Esophagus muscularis mucosa (tissue), 4 donors: Measurements from ENCODE around the gene DTX3. TPM values are rescaled to one million over a fixed set of nuclear protein-coding genes. Genes with fewer than 3 reads are reported as not detected.
"Not testable (repeated sequence)": the region's sequence is repeated elsewhere in the genome, so short reads cannot be mapped to it uniquely, and the experiment has no call there.

Experiments used
- DNase-seq: peaks from one replicate; pipeline ENCODE4 v3.0.0-alpha.2; 2017; ENCODE audit errors: extremely low spot score
- H3K27ac ChIP-seq, 4 donors: fragments of 200-600 bp; sonication (generic); replicated peaks in 1 of 4; 1 replicate in 3 of 4; 2 replicates in 1 of 4; pipeline ENCODE4 v1.5.1; 2016 to 2019; ENCODE audit warnings: mild to moderate bottlenecking in 1 of 4
- H3K27me3 ChIP-seq, 4 donors: fragments of 200-600 bp; sonication (generic); one replicate each; pipeline versions ENCODE4 v1.5.1 to v1.6.0; 2016 to 2019
- H3K36me3 ChIP-seq, 4 donors: fragments of 200-600 bp; sonication (generic); one replicate each; pipeline ENCODE4 v1.5.1; 2016 to 2019
- H3K4me1 ChIP-seq, 4 donors: fragments of 200-600 bp; sonication (generic); one replicate each; pipeline ENCODE4 v1.5.1; 2016 to 2019
- H3K4me3 ChIP-seq, 4 donors: fragments of 200-600 bp; sonication (generic); 1 replicate in 2 of 4; 2 replicates in 2 of 4; pipeline ENCODE4 v1.5.1; 2016 to 2019; ENCODE audit warnings: mild to moderate bottlenecking in 4 of 4, moderate library complexity in 1 of 4
- H3K9me3 ChIP-seq, 4 donors: fragments of 200-600 bp; sonication (generic); 1 replicate in 3 of 4; 2 replicates in 1 of 4; pipeline ENCODE4 v1.5.1; 2016 to 2019
- CTCF ChIP-seq, 3 experiments: fragments of 200-600 bp in 2 of 3; fragments of 450-650 bp in 1 of 3; sonication (generic) in 2 of 3; IDR thresholded peaks; one replicate each; pipeline ENCODE4 v1.5.1; 2017 to 2019; ENCODE audit warnings: antibody characterized with exemption in 3 of 3, mild to moderate bottlenecking in 2 of 3, moderate library complexity in 1 of 3
- EP300 ChIP-seq: sonication (generic); formaldehyde crosslinking; IDR thresholded peaks from one replicate; pipeline ENCODE4 v1.6.1; 2017; ENCODE audit warnings: antibody characterized with exemption
- POLR2A ChIP-seq: fragments of 450-650 bp; IDR thresholded peaks from one replicate; pipeline ENCODE4 v1.6.1; 2017; ENCODE audit warnings: antibody characterized with exemption, moderate library complexity, mild to moderate bottlenecking, low read depth
- POLR2AphosphoS5 ChIP-seq, 2 donors: sonication (generic); formaldehyde crosslinking; IDR thresholded peaks; one replicate each; pipeline ENCODE4 v1.6.1; 2017; ENCODE audit warnings: antibody characterized with exemption in 2 of 2
- WGBS: methylation state at CpG from one replicate; pipeline ENCODE4 v1.1.5; 2018; 5-methylcytosine and 5-hydroxymethylcytosine counted together
- intact Hi-C: fragments of 100-400 bp; cut with DNase I; formaldehyde crosslinking; loops from one replicate; pipeline ENCODE4 v1.15.1; 2023
- total RNA-seq, 4 donors: library from RNA; depleted of rRNA; stranded (reverse); fragments of >200 nt; gene quantifications; one replicate each; pipeline versions ENCODE4 v1.1.0 to v1.2.1, GENCODE V29; 2016

DTX3 gene
- total RNA-seq, 4 donors from 2014 or later, result 39.0 to 68.6 (median 46.8) TPM

- intact Hi-C loops, result no loop called here
- peak; percentile 92 for DNase-seq
- whole genome bisulfite sequencing, result 16% methylated on average over 12 of the region's 58 CpGs
- Histone ChIP-seq H3K27me3 (peaks cover 0 to 68% (median 10%) of the 10 kb centered on the region in 4 donors), H3K4me1 (peaks cover 16 to 29% (median 26%) of the 10 kb centered on the region in 4 donors), H3K36me3 (peaks cover 0 to 7% (median 2%) of the 10 kb centered on the region in 4 donors), H3K27ac (peak within 1 kb of the TSS; percentile 30 to 65 (median 58)), H3K9me3 (no peaks in the 10 kb centered on the region), H3K4me3 (peak within 1 kb of the TSS; percentile 61 to 68 (median 63))
- TF ChIP-seq POLR2A (no peak), EP300 (no peak), POLR2AphosphoS5 (IDR thresholded peaks at IDR 0.05) (peak in 1 of 2 donors; percentile 42), CTCF (IDR thresholded peaks at IDR 0.05) (peak; percentile 84 to 98 (median 87))
Measured at GRCh38 chr12:57632958-57633840, 28.6 kb downstream of the DTX3 start, which contains the start of gene B4GALNT1. Gene B4GALNT1 (minus strand): TSS chr12:57633201. CDS start chr12:57632132, 1,069 bp downstream.

- Histone ChIP-seq H3K4me1 (peaks cover 14 to 19% (median 19%) of the 10 kb centered on the region in 4 donors), H3K27me3 (peaks cover 0 to 71% (median 4%) of the 10 kb centered on the region in 4 donors)
- DNase-seq, H3K27ac ChIP-seq, H3K36me3 ChIP-seq, intact Hi-C loops, H3K9me3 ChIP-seq, H3K4me3 ChIP-seq: not testable (repeated sequence)
- WGBS, result 84% methylated on average over 9 of the region's 9 CpGs
Measured at GRCh38 chr12:57636731-57637130, 32.1 kb downstream of the DTX3 start.

- intact Hi-C loops, result no loop called here
- 66% methylated on average over 3 of the region's 3 CpGs for WGBS
Measured at GRCh38 chr12:57637364-57637763, 32.7 kb downstream of the DTX3 start.

GRCh38 chr12:57638096-57638495, 33.5 kb downstream of the DTX3 start:
- intact Hi-C loops, result no loop called here
- 100% methylated on average over 3 of the region's 3 CpGs for WGBS
- no peak for TF ChIP-seq CTCF (IDR thresholded peaks at IDR 0.05)
- TF ChIP-seq POLR2A, result no peak
- TF ChIP-seq POLR2AphosphoS5 (IDR thresholded peaks at IDR 0.05), result no peak
- no peak for TF ChIP-seq EP300
- H3K27me3 ChIP-seq, result peaks cover 0 to 72% (median 0%) of the 10 kb centered on the region in 4 donors
- H3K9me3 ChIP-seq, result no peaks in the 10 kb centered on the region
- H3K4me3 ChIP-seq, result no peak overlapping the region
- no peak overlapping the region for H3K27ac ChIP-seq
- no peak for DNase-seq
- H3K36me3 ChIP-seq, result no peaks in the 10 kb centered on the region
- H3K4me1 ChIP-seq, result peaks cover 4 to 5% (median 5%) of the 10 kb centered on the region in 4 donors

More at GRCh38 chr12:57637364-57637763, 32.7 kb downstream of the DTX3 start:
- no peak overlapping the region for H3K27ac ChIP-seq
- H3K4me3 ChIP-seq, result no peak overlapping the region
- peaks cover 8 to 13% (median 12%) of the 10 kb centered on the region in 4 donors for H3K4me1 ChIP-seq
- H3K36me3 ChIP-seq, result no peaks in the 10 kb centered on the region
- H3K27me3 ChIP-seq, result peaks cover 0 to 71% (median 0%) of the 10 kb centered on the region in 4 donors
- TF ChIP-seq POLR2A (no peak), CTCF (IDR thresholded peaks at IDR 0.05) (no peak), POLR2AphosphoS5 (IDR thresholded peaks at IDR 0.05) (no peak), EP300 (no peak)
- no peak for DNase-seq
- H3K9me3 ChIP-seq, result no peaks in the 10 kb centered on the region
